Lower lobe of right lung (tissue), 2 donors: ENCODE measurements around the gene MARK4. TPM values are rescaled to one million over a fixed set of nuclear protein-coding genes. Genes with fewer than 3 reads are reported as not detected.

Experiments
- ATAC-seq, 2 donors: fragments of 200-7000 bp; cut with Tn5 transposase; one replicate each; pipeline ENCODE4 v1.9.1; 2020 to 2022; ENCODE audit warnings: mild to moderate bottlenecking in 2 of 2, moderate library complexity in 2 of 2
- DNase-seq: peaks from one replicate; pipeline ENCODE4 v3.0.0-alpha.2; 2020
- H3K27ac ChIP-seq: fragments of 200-600 bp; one replicate; pipeline ENCODE4 v1.8.0; 2022
- H3K27me3 ChIP-seq: fragments of 200-600 bp; one replicate; pipeline ENCODE4 v1.8.0; 2022; ENCODE audit warnings: low read depth
- H3K36me3 ChIP-seq: fragments of 200-600 bp; one replicate; pipeline ENCODE4 v1.8.0; 2022; ENCODE audit warnings: mild to moderate bottlenecking
- H3K4me1 ChIP-seq: fragments of 200-600 bp; one replicate; pipeline ENCODE4 v1.8.0; 2022
- H3K4me3 ChIP-seq: fragments of 200-600 bp; one replicate; pipeline ENCODE4 v1.8.0; 2022; ENCODE audit warnings: mild to moderate bottlenecking
- H3K9me3 ChIP-seq: fragments of 200-600 bp; one replicate; pipeline ENCODE4 v1.8.0; 2022
- CTCF ChIP-seq: fragments of 200-600 bp; IDR thresholded peaks from one replicate; pipeline ENCODE4 v1.8.0; 2022; ENCODE audit warnings: antibody characterized with exemption, mild to moderate bottlenecking
- intact Hi-C: fragments of 100-400 bp; cut with DNase I; formaldehyde crosslinking; loops from one replicate; pipeline ENCODE4 v1.11.0; 2022
- total RNA-seq: library from RNA; stranded (reverse); fragmentation: NEBNext Ultra II Directional; extraction: Animal tissue kit (Norgen Biotek cat#: 25700); gene quantifications from one replicate; pipeline ENCODE4 v1.2.1, GENCODE V29; 2021
- donor health status: DM: no; HTN: yes; CAD: no; lungs with severe emphysema.

Gene MARK4
- total RNA-seq, 1 donor from 2014 or later, result 32.5 TPM

- Histone ChIP-seq H3K27ac (no peak overlapping the region), H3K4me3 (no peak overlapping the region), H3K36me3 (peaks cover 53% of the 10 kb centered on the region), H3K9me3 (no peaks in the 10 kb centered on the region), H3K27me3 (no peaks in the 10 kb centered on the region), H3K4me1 (no peaks in the 10 kb centered on the region)
- no peak for TF ChIP-seq CTCF
- ATAC-seq (no peak), DNase-seq (no peak)
- intact Hi-C loops, result no loop called here
These were observed 101.4 kb downstream of the MARK4 start for GRCh38 chr19:45352471-45352870.

- ATAC-seq (no peak), DNase-seq (no peak)
- Histone ChIP-seq H3K4me1 (no peaks in the 10 kb centered on the region), H3K4me3 (no peak overlapping the region), H3K36me3 (peaks cover 53% of the 10 kb centered on the region), H3K27ac (no peak overlapping the region), H3K9me3 (no peaks in the 10 kb centered on the region), H3K27me3 (no peaks in the 10 kb centered on the region)
- intact Hi-C loops, result no loop called here
- no peak for TF ChIP-seq CTCF
These were observed 102.1 kb downstream of the MARK4 start for GRCh38 chr19:45352914-45353796.

GRCh38 chr19:45354241-45354842 lies 103.3 kb downstream of the MARK4 start:
- intact Hi-C loops, result no loop called here
- TF ChIP-seq CTCF, result no peak
- Histone ChIP-seq H3K4me3 (no peak overlapping the region), H3K36me3 (peaks cover 60% of the 10 kb centered on the region), H3K27me3 (no peaks in the 10 kb centered on the region), H3K27ac (no peak overlapping the region), H3K4me1 (no peaks in the 10 kb centered on the region), H3K9me3 (no peaks in the 10 kb centered on the region)
- DNase-seq (no peak), ATAC-seq (no peak)

Other genes with a start within 250 kb of the MARK4 start
- gene RELB, start 249.8 kb upstream of the MARK4 start, total RNA-seq, result 12.2 TPM
- 71.7 TPM for gene CLASRP, start 212.2 kb upstream of the MARK4 start, total RNA-seq
- 1.7 TPM for gene ZNF296, start 174.8 kb upstream of the MARK4 start, total RNA-seq
- 16.1 TPM for gene GEMIN7, start 172.0 kb upstream of the MARK4 start, total RNA-seq
- gene PPP1R37, start 158.1 kb upstream of the MARK4 start, total RNA-seq, result 29.1 TPM
- gene NKPD1, start 90.3 kb upstream of the MARK4 start, total RNA-seq, result not detected
- gene TRAPPC6A, start 73.0 kb upstream of the MARK4 start, total RNA-seq, result 18.4 TPM
- 15.9 TPM for gene BLOC1S3, start 72.5 kb upstream of the MARK4 start, total RNA-seq
- 3.6 TPM for gene EXOC3L2, start 5.9 kb upstream of the MARK4 start, total RNA-seq
- 0.24 TPM for gene CKM, start 71.6 kb downstream of the MARK4 start, total RNA-seq
- gene KLC3, start 89.5 kb downstream of the MARK4 start, total RNA-seq, result 1.4 TPM
- 14.0 TPM for gene ERCC2, start 119.3 kb downstream of the MARK4 start, total RNA-seq
- gene PPP1R13L, start 153.8 kb downstream of the MARK4 start, total RNA-seq, result 43.8 TPM
- gene POLR1G, start 155.4 kb downstream of the MARK4 start, total RNA-seq, result 4.5 TPM
- 41.6 TPM for gene ERCC1, start 172.6 kb downstream of the MARK4 start, total RNA-seq
- gene FOSB, start 216.7 kb downstream of the MARK4 start, total RNA-seq, result 18.0 TPM
- gene RTN2, start 245.8 kb downstream of the MARK4 start, total RNA-seq, result 16.2 TPM
- 1.8 TPM for gene PPM1N, start 247.2 kb downstream of the MARK4 start, total RNA-seq